H1 (cell line): ENCODE results near the gene STIM1. TPM values are rescaled to one million over a fixed set of nuclear protein-coding genes. Genes with fewer than 3 reads are reported as not detected.
A peak's percentile ranks its signal among the peaks of the same experiment; 100 is the strongest.

Experiments used
- CTCF ChIA-PET: fragments of 300-600 bp; sonication (Branson Sonifier 250); formaldehyde crosslinking; loops from one replicate; lab custom pipeline; 2021; ENCODE audit not compliant: partially characterized antibody; lab: Charles Lee
- POLR2A ChIA-PET: fragments of 300-600 bp; sonication (Branson Sonifier 250); formaldehyde crosslinking; loops from one replicate; lab custom pipeline; 2021; ENCODE audit warnings: inconsistent platforms; ENCODE audit not compliant: partially characterized antibody; lab: Charles Lee
- DNase-seq, 2 experiments: peaks; one replicate each; pipeline versions ENCODE4 v3.0.0 to v3.0.0-alpha.2; 2010 to 2022; ENCODE audit warnings: low spot score in 2 of 2, low read depth in 1 of 2, mixed read lengths in 1 of 2
- FAIRE-seq: peaks from 2 replicates; lab custom pipeline; 2011; peaks lifted over from hg19 to GRCh38; lab: Jason Lieb, UNC
- H2AFZ ChIP-seq: 2 replicates; pipeline ENCODE4 v1.8.1; 2012; ENCODE audit warnings: low read length, inconsistent platforms
- H2AK5ac ChIP-seq: 2 replicates; pipeline ENCODE4 v1.6.1; 2013; ENCODE audit warnings: low read depth, low read length
- H2BK120ac ChIP-seq: replicated peaks from 2 replicates; pipeline ENCODE3; 2013; ENCODE audit warnings: low read depth, low read length, inconsistent platforms
- H2BK12ac ChIP-seq: 2 replicates; pipeline ENCODE4 v1.6.1; 2013; ENCODE audit warnings: low read depth, low read length
- H2BK15ac ChIP-seq: 2 replicates; pipeline ENCODE4 v1.6.1; 2013; ENCODE audit warnings: low read length
- H2BK20ac ChIP-seq: 2 replicates; pipeline ENCODE4 v1.6.1; 2013; ENCODE audit warnings: low read length
- H2BK5ac ChIP-seq: 2 replicates; pipeline ENCODE4 v1.6.1; 2013; ENCODE audit warnings: low read depth, low read length
- H3K14ac ChIP-seq: 2 replicates; pipeline ENCODE4 v1.6.1; 2013; ENCODE audit warnings: inconsistent platforms; ENCODE audit not compliant: insufficient read length
- H3K18ac ChIP-seq: 2 replicates; pipeline ENCODE4 v1.6.1; 2013; ENCODE audit warnings: low read length; ENCODE audit errors: extremely low read depth
- H3K23ac ChIP-seq: 2 replicates; pipeline ENCODE4 v1.6.1; 2013; ENCODE audit warnings: inconsistent platforms; ENCODE audit not compliant: insufficient read length
- H3K23me2 ChIP-seq: 2 replicates; pipeline ENCODE4 v1.6.1; 2013; ENCODE audit warnings: low read depth, low read length
- H3K27ac ChIP-seq: 2 replicates; pipeline ENCODE4 v1.6.1; 2011; ENCODE audit warnings: low read depth, low read length, inconsistent platforms
- H3K27me3 ChIP-seq, 4 experiments: replicated peaks in 1 of 4; 1 replicate in 1 of 4; 2 replicates in 3 of 4; pipeline versions ENCODE4 v1.6.1 to v1.8.1; 2011 to 2013; ENCODE audit warnings: low read length in 3 of 4, mild to moderate bottlenecking in 3 of 4, inconsistent platforms in 2 of 4, mixed read lengths in 2 of 4, moderate library complexity in 1 of 4; ENCODE audit not compliant: control insufficient read depth in 3 of 4, insufficient read depth in 3 of 4; ENCODE audit errors: extremely low read depth in 1 of 4
- H3K36me3 ChIP-seq, 4 experiments: 2 replicates each; pipeline versions ENCODE4 v1.6.1 to v1.8.1; 2011 to 2013; ENCODE audit warnings: mild to moderate bottlenecking in 4 of 4, low read length in 3 of 4, moderate library complexity in 2 of 4, control low read depth in 1 of 4, inconsistent platforms in 1 of 4; ENCODE audit not compliant: insufficient read depth in 4 of 4, control insufficient read depth in 2 of 4
- H3K4ac ChIP-seq: replicated peaks from 2 replicates; pipeline ENCODE3; 2013; ENCODE audit warnings: low read length, low read depth, mixed read lengths, inconsistent platforms; ENCODE audit not compliant: insufficient read length
- H3K4me1 ChIP-seq, 4 experiments: replicated peaks in 1 of 4; 1 replicate in 1 of 4; 2 replicates in 3 of 4; pipeline versions ENCODE4 v1.6.1 to v1.8.1; 2011 to 2013; ENCODE audit warnings: low read length in 3 of 4, inconsistent platforms in 2 of 4, mixed read lengths in 1 of 4; ENCODE audit not compliant: insufficient read depth in 4 of 4, control insufficient read depth in 3 of 4
- H3K4me2 ChIP-seq, 2 experiments: 2 replicates each; pipeline versions ENCODE4 v1.6.1 to v1.8.1; 2011 to 2013; ENCODE audit warnings: low read depth in 2 of 2, low read length in 2 of 2, control low read depth in 1 of 2, inconsistent platforms in 1 of 2, mild to moderate bottlenecking in 1 of 2; ENCODE audit not compliant: insufficient read depth in 1 of 2
- H3K4me3 ChIP-seq, 4 experiments: fragments of 200-600, 300-600 bp in 1 of 4; sonication (generic), shearing (Covaris generic), sonication (Bioruptor Twin) in 1 of 4; 2 replicates each; pipeline versions ENCODE4 v1.5.1 to v1.8.1; 2011 to 2016; ENCODE audit warnings: low read length in 4 of 4, low read depth in 3 of 4, control low read depth in 2 of 4, inconsistent platforms in 2 of 4, mild to moderate bottlenecking in 2 of 4, mixed read lengths in 1 of 4, moderate library complexity in 1 of 4; ENCODE audit not compliant: insufficient read depth in 2 of 4; ENCODE audit errors: extremely low read depth in 1 of 4
- H3K56ac ChIP-seq: replicated peaks from 2 replicates; pipeline ENCODE3; 2013; ENCODE audit warnings: low read depth, mild to moderate bottlenecking, mixed read lengths, low read length, inconsistent platforms; ENCODE audit not compliant: insufficient read length
- H3K79me1 ChIP-seq: 2 replicates; pipeline ENCODE4 v1.6.1; 2013; ENCODE audit warnings: low read depth, low read length, control low read depth
- H3K79me2 ChIP-seq, 2 experiments: 2 replicates each; pipeline versions ENCODE4 v1.6.1 to v1.8.1; 2012 to 2013; ENCODE audit warnings: low read length in 2 of 2, mild to moderate bottlenecking in 2 of 2, inconsistent platforms in 1 of 2; ENCODE audit not compliant: insufficient read depth in 2 of 2, control insufficient read depth in 1 of 2
- H3K9ac ChIP-seq, 4 experiments: replicated peaks in 1 of 4; 1 replicate in 1 of 4; 2 replicates in 3 of 4; pipeline versions ENCODE4 v1.6.1 to v1.8.1; 2011 to 2013; ENCODE audit warnings: low read depth in 3 of 4, low read length in 3 of 4, control low read depth in 2 of 4, mild to moderate bottlenecking in 2 of 4, moderate library complexity in 2 of 4, inconsistent platforms in 1 of 4; ENCODE audit errors: extremely low read depth in 1 of 4
- H3K9me3 ChIP-seq, 2 experiments: 2 replicates each; pipeline versions ENCODE4 v1.6.1 to v1.8.1; 2012 to 2013; ENCODE audit warnings: mild to moderate bottlenecking in 2 of 2, moderate library complexity in 2 of 2, control low read depth in 1 of 2, inconsistent platforms in 1 of 2, low read depth in 1 of 2, low read length in 1 of 2, mixed read lengths in 1 of 2; ENCODE audit not compliant: insufficient read depth in 2 of 2
- H4K20me1 ChIP-seq, 2 experiments: replicated peaks in 1 of 2; 2 replicates each; pipeline versions ENCODE3 to v1.8.1; 2011 to 2013; ENCODE audit warnings: inconsistent platforms in 2 of 2, low read length in 2 of 2, mild to moderate bottlenecking in 1 of 2; ENCODE audit not compliant: insufficient read depth in 2 of 2, control insufficient read depth in 1 of 2
- H4K5ac ChIP-seq: 2 replicates; pipeline ENCODE4 v1.6.1; 2013; ENCODE audit warnings: low read length, low read depth, mixed read lengths, inconsistent platforms; ENCODE audit not compliant: insufficient read length
- H4K8ac ChIP-seq: 2 replicates; pipeline ENCODE4 v1.8.0; 2013; ENCODE audit warnings: mild to moderate bottlenecking, moderate library complexity, low read length, inconsistent platforms; ENCODE audit not compliant: insufficient read depth; ENCODE audit errors: extremely low read depth
- H4K91ac ChIP-seq: replicated peaks from 2 replicates; pipeline ENCODE3; 2013; ENCODE audit warnings: low read length, mixed read lengths, inconsistent platforms; ENCODE audit not compliant: insufficient read length
- ASH2L ChIP-seq: fragments of 200-600, 300-600 bp; sonication (generic); IDR thresholded peaks from one replicate; pipeline ENCODE4 v1.7.1; 2017; ENCODE audit warnings: low read length
- BACH1 ChIP-seq: IDR thresholded peaks from 2 replicates; pipeline ENCODE4 v1.6.1; 2012; ENCODE audit warnings: low read length, improper control_type of control experiment
- BCL11A ChIP-seq, 2 experiments: IDR thresholded peaks; one replicate each; pipeline ENCODE4 v1.6.1; 2011; ENCODE audit warnings: low read depth in 2 of 2, low read length in 2 of 2, mild to moderate bottlenecking in 2 of 2
- CREB1 ChIP-seq: IDR thresholded peaks from 2 replicates; pipeline ENCODE4 v1.6.1; 2012; ENCODE audit warnings: inconsistent platforms
- JUN ChIP-seq: IDR thresholded peaks from 2 replicates; pipeline ENCODE4 v1.6.1; 2011; ENCODE audit warnings: low read depth, mild to moderate bottlenecking, improper control_type of control experiment, low read length
- KDM5A ChIP-seq: fragments of 200-600 bp; IDR thresholded peaks from 2 replicates; pipeline ENCODE4 v1.7.1; 2012; ENCODE audit warnings: mild to moderate bottlenecking, low read length, inconsistent platforms, mixed read lengths
- NANOG ChIP-seq: IDR thresholded peaks from 2 replicates; pipeline ENCODE4 v1.6.1; 2011; ENCODE audit warnings: low read length, low read depth, mild to moderate bottlenecking, inconsistent platforms; ENCODE audit not compliant: insufficient read depth, poor library complexity, severe bottlenecking
- NRF1 ChIP-seq: IDR thresholded peaks from 2 replicates; pipeline ENCODE4 v1.6.1; 2011; ENCODE audit warnings: mild to moderate bottlenecking, low read depth, low read length, improper control_type of control experiment
- RNF2 ChIP-seq: fragments of 200-900, 300-1000 bp; sonication (generic); IDR thresholded peaks from 2 replicates; pipeline ENCODE4 v1.7.1; 2016; ENCODE audit warnings: borderline replicate concordance, low read depth, mild to moderate bottlenecking, antibody characterized with exemption, low read length; ENCODE audit not compliant: poor library complexity, severe bottlenecking; ENCODE audit errors: missing control alignments
- RXRA ChIP-seq: IDR thresholded peaks from 2 replicates; pipeline ENCODE4 v1.6.1; 2011; ENCODE audit warnings: low read depth, mild to moderate bottlenecking, low read length, moderate library complexity; ENCODE audit not compliant: insufficient read depth
- SAP30 ChIP-seq: fragments of 300-600 bp; sonication (generic); IDR thresholded peaks from 2 replicates; pipeline ENCODE4 v1.7.1; 2012; ENCODE audit warnings: low read length, moderate library complexity, mild to moderate bottlenecking, inconsistent platforms; ENCODE audit not compliant: insufficient read depth, insufficient replicate concordance
- WGBS, 2 experiments: shearing (Covaris generic) in 1 of 2; methylation state at CpG; one replicate each; pipeline versions ENCODE4 v1.1.6 to v1.1.7; 2013 to 2015; ENCODE audit warnings: low lambda C conversion rate in 2 of 2, mixed read lengths in 2 of 2, inconsistent platforms in 1 of 2, low coverage in 1 of 2, missing lambda C conversion rate in 1 of 2; ENCODE audit not compliant: insufficient replicate concordance in 2 of 2, insufficient coverage in 1 of 2, insufficient read length in 1 of 2; ENCODE audit errors: extremely low coverage in 1 of 2, missing lambda C conversion rate in 1 of 2; 5-methylcytosine and 5-hydroxymethylcytosine counted together
- polyA plus RNA-seq, 7 experiments: library from polyadenylated mRNA; depleted of rRNA in 3 of 7; stranded (reverse) in 5 of 7; unstranded in 2 of 7; fragments of >200 nt in 5 of 7; fragments of 200-250 nt in 2 of 7; gene quantifications; 1 replicate in 5 of 7; 2 replicates in 1 of 7; 4 replicates in 1 of 7; pipeline versions ENCODE4 v1.2.1 to v1.2.3, GENCODE V29; 2011 to 2013; ENCODE audit warnings: missing spikeins in 2 of 7, mixed read lengths in 2 of 7
- total RNA-seq: library from RNA; stranded (reverse); fragmentation: NEBNext Ultra II Directional; extraction: Animal tissue kit (Norgen Biotek cat#: 25700); gene quantifications from 2 replicates; pipeline ENCODE4 v1.2.1, GENCODE V29; 2021
- TF ChIP-seq, protein P1 (sequence below): IDR thresholded peaks from 2 replicates; pipeline ENCODE4 v1.6.1; 2011; ENCODE audit warnings: low read length, improper control_type of control experiment

Gene STIM1
- total and polyA plus RNA-seq, 2 of the 8 experiments (the other 6 are each of a cell fraction or from before 2014, with no cell fraction given), result 11.1 to 12.2 TPM

DNA sequence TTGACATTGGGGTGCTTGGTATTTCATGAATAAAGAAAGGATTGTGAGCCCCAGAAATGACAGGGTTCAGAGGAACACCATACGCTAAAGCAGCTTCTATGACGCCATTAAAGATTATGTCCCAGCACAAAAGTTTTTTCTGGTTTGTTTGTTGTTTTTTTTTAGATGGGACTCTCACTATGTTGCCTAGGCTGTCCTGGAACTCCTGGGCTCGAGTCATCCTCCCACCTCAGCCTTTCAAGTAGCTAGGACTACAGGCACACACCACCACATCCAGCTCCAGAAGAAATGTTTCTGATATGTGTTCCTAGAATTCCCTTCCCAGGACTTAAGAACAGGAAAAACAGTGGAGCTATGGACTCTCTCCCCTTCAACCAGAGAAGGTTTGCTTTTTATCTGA lies 12.1 kb upstream of the STIM1 start:
- no peak overlapping the region; the same call in 1 of the 2 replicates for H3K18ac ChIP-seq
- H3K4me1 ChIP-seq, result peaks cover 0 to 9% (median 5%) of the 10 kb centered on the region in 4 experiments; a peak in 3 of 7 replicates
- no peak overlapping the region for H2AFZ ChIP-seq
- no peak overlapping the region for H3K9ac ChIP-seq
- no peak overlapping the region for H3K14ac ChIP-seq
- no peak overlapping the region for H4K8ac ChIP-seq
- TF ChIP-seq BCL11A (IDR thresholded peaks at IDR 0.05; ENCODE audit: low read depth in 2 of 2, low read length in 2 of 2) (no peak), SAP30 (no peak), NRF1 (no peak), ASH2L (no peak), JUN (no peak), RXRA (no peak), BACH1 (no peak), RNF2 (no peak), NANOG (no peak), CREB1 (no peak), KDM5A (no peak)
- TF ChIP-seq, protein P1, sequence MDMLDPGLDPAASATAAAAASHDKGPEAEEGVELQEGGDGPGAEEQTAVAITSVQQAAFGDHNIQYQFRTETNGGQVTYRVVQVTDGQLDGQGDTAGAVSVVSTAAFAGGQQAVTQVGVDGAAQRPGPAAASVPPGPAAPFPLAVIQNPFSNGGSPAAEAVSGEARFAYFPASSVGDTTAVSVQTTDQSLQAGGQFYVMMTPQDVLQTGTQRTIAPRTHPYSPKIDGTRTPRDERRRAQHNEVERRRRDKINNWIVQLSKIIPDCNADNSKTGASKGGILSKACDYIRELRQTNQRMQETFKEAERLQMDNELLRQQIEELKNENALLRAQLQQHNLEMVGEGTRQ, result no peak
- H2BK20ac ChIP-seq, result no peak overlapping the region
- H3K56ac ChIP-seq, result no peak overlapping the region
- peaks cover 8% of the 10 kb centered on the region for H3K79me1 ChIP-seq
- H2BK5ac ChIP-seq, result no peak overlapping the region
- CTCF ChIA-PET, result interaction anchor here (1.2 to 20.2 kb wide), 6 partner anchors 8 to 226 kb away, joined by 3 to 422 read pairs (median 6); partner anchors contain the start of gene STIM1
- peaks cover 6% of the 10 kb centered on the region in 2 experiments for H4K20me1 ChIP-seq
- H2BK12ac ChIP-seq, result peak overlapping the region; percentile 12; the same call in 1 of the 2 replicates
- no peak overlapping the region for H3K27ac ChIP-seq
- WGBS, 2 experiments, result 86% methylated on average over 3 of the region's 3 CpGs; no CpG with 5 or more reads in 1 of the 2 experiments
- POLR2A ChIA-PET, result no interaction called here
- no peak overlapping the region for H2BK120ac ChIP-seq
- H3K79me2 ChIP-seq, result peaks cover 8 to 21% of the 10 kb centered on the region in 2 experiments
- H3K36me3 ChIP-seq, result peaks cover 0 to 3% (median 0%) of the 10 kb centered on the region in 4 experiments; a peak in 1 of 8 replicates
- H3K4ac ChIP-seq, result no peak overlapping the region
- no peak overlapping the region for H4K5ac ChIP-seq
- H3K4me3 ChIP-seq, result no peak overlapping the region
- no peak overlapping the region for H3K4me2 ChIP-seq
- H3K23me2 ChIP-seq, result peaks cover 10% of the 10 kb centered on the region
- no peak overlapping the region for H3K23ac ChIP-seq
- H2BK15ac ChIP-seq, result no peak overlapping the region
- H3K27me3 ChIP-seq, result peaks cover 0 to 3% (median 0%) of the 10 kb centered on the region in 4 experiments; a peak in 1 of 7 replicates
- DNase-seq, result no peak
- H4K91ac ChIP-seq, result no peak overlapping the region
- H3K9me3 ChIP-seq, result no peaks in the 10 kb centered on the region
- FAIRE-seq, result no peak
- no peak overlapping the region; the same call in 1 of the 2 replicates for H2AK5ac ChIP-seq
